Neural cell (in vitro differentiated cells): Measurements from ENCODE around the gene RGL3. TPM values are rescaled to one million over a fixed set of nuclear protein-coding genes. Genes with fewer than 3 reads are reported as not detected.
A peak's percentile ranks its signal among the peaks of the same experiment; 100 is the strongest.

Source experiments
- H2AFZ ChIP-seq: fragments of 200-600, 300-800 bp; sonication (generic), shearing (Covaris generic); 2 replicates; pipeline ENCODE4 v1.6.0; 2014; ENCODE audit warnings: low read depth, mild to moderate bottlenecking, antibody characterized with exemption, low read length, moderate library complexity
- H3F3A ChIP-seq: fragments of 200-600 bp; shearing (Covaris generic); 2 replicates; pipeline ENCODE4 v1.6.1; 2016; ENCODE audit warnings: mild to moderate bottlenecking, moderate library complexity, mixed read lengths, antibody characterized with exemption, low read length; ENCODE audit not compliant: insufficient read depth, poor library complexity, severe bottlenecking
- H3K27ac ChIP-seq: fragments of 200-600, 300-800 bp; sonication (generic), shearing (Covaris generic); 2 replicates; pipeline ENCODE4 v1.5.1; 2014; ENCODE audit warnings: mild to moderate bottlenecking, low read length, moderate library complexity
- H3K27me3 ChIP-seq: fragments of 300-800, 200-600 bp; sonication (generic), shearing (Covaris generic); 2 replicates; pipeline ENCODE4 v1.6.0; 2014; ENCODE audit warnings: mild to moderate bottlenecking, low read depth, low read length, moderate library complexity; ENCODE audit not compliant: insufficient read depth
- H3K36me3 ChIP-seq: fragments of 300-800, 200-600 bp; sonication (generic), shearing (Covaris generic); 2 replicates; pipeline ENCODE4 v1.5.1; 2014; ENCODE audit warnings: mild to moderate bottlenecking, antibody characterized with exemption, low read length, moderate library complexity; ENCODE audit not compliant: insufficient read depth
- H3K4me2 ChIP-seq: fragments of 300-800, 200-600 bp; sonication (generic), shearing (Covaris generic); 2 replicates; pipeline ENCODE4 v1.6.0; 2014; ENCODE audit warnings: mild to moderate bottlenecking, low read length
- H3K4me3 ChIP-seq: fragments of 300-800, 200-600 bp; sonication (generic), shearing (Covaris generic); 2 replicates; pipeline ENCODE4 v1.5.1; 2014; ENCODE audit warnings: mild to moderate bottlenecking, low read length, moderate library complexity
- H3K79me2 ChIP-seq: fragments of 200-600 bp; shearing (Covaris generic); replicated peaks from 2 replicates; pipeline ENCODE4 v1.6.0; 2014; ENCODE audit warnings: mild to moderate bottlenecking, low read length, moderate library complexity; ENCODE audit not compliant: insufficient read depth
- H3K9ac ChIP-seq: fragments of 300-800, 200-600 bp; sonication (generic), shearing (Covaris generic); 2 replicates; pipeline ENCODE4 v1.6.1; 2016; ENCODE audit warnings: mild to moderate bottlenecking, low read length, mixed read lengths
- H3K9me2 ChIP-seq: fragments of 200-600 bp; shearing (Covaris generic); 2 replicates; pipeline ENCODE4 v1.6.1; 2016; ENCODE audit warnings: mild to moderate bottlenecking, low read length, mixed read lengths; ENCODE audit not compliant: insufficient read depth
- H3K9me3 ChIP-seq: fragments of 200-600, 300-800 bp; sonication (generic), shearing (Covaris generic); 2 replicates; pipeline ENCODE4 v1.6.1; 2016; ENCODE audit warnings: mild to moderate bottlenecking, mixed run types, low read length, moderate library complexity, mixed read lengths
- H4K20me1 ChIP-seq: fragments of 200-600 bp; shearing (Covaris generic); 2 replicates; pipeline ENCODE4 v1.6.1; 2016; ENCODE audit warnings: mild to moderate bottlenecking, mixed run types; ENCODE audit not compliant: insufficient read depth
- EP300 ChIP-seq: fragments of 450-650 bp; conservative IDR thresholded peaks from 2 replicates; pipeline ENCODE4 v1.6.1; 2014; ENCODE audit warnings: antibody characterized with exemption, mild to moderate bottlenecking, moderate library complexity; ENCODE audit not compliant: poor library complexity, severe bottlenecking
- EZH2 ChIP-seq: fragments of 200-600, 300-800 bp; shearing (Covaris generic), sonication (generic); IDR thresholded peaks from 2 replicates; pipeline ENCODE4 v1.6.1; 2014; ENCODE audit warnings: antibody characterized with exemption, low read length, borderline replicate concordance, mild to moderate bottlenecking; ENCODE audit not compliant: insufficient read depth, poor library complexity, severe bottlenecking
- MXI1 ChIP-seq: fragments of 450-650 bp; conservative IDR thresholded peaks from 2 replicates; pipeline ENCODE4 v1.6.1; 2014; ENCODE audit warnings: antibody characterized with exemption, mild to moderate bottlenecking; ENCODE audit not compliant: poor library complexity, severe bottlenecking
- RAD21 ChIP-seq: fragments of 450-650 bp; conservative IDR thresholded peaks from 2 replicates; pipeline ENCODE4 v1.6.1; 2014; ENCODE audit warnings: antibody characterized with exemption, mild to moderate bottlenecking, moderate library complexity
- SMC3 ChIP-seq: fragments of 450-650 bp; conservative IDR thresholded peaks from 2 replicates; pipeline ENCODE4 v1.6.1; 2014; ENCODE audit warnings: antibody characterized with exemption, mild to moderate bottlenecking, moderate library complexity; ENCODE audit not compliant: poor library complexity
- polyA plus RNA-seq: library from polyadenylated mRNA; depleted of rRNA; stranded (reverse); fragments of >200 nt; gene quantifications from 2 replicates; pipeline ENCODE4 v1.2.3, GENCODE V29; 2014
- TF ChIP-seq, protein P1 (sequence below): IDR thresholded peaks from 2 replicates; pipeline ENCODE4 v1.6.1; 2012; ENCODE audit warnings: borderline replicate concordance
- TF ChIP-seq, protein P2 (sequence below): fragments of 450-650 bp; IDR thresholded peaks from 2 replicates; pipeline ENCODE4 v1.5.1; 2014; ENCODE audit warnings: antibody characterized with exemption, mild to moderate bottlenecking, moderate library complexity; ENCODE audit not compliant: poor library complexity, severe bottlenecking

The RGL3 gene
- polyA plus RNA-seq, 1 donor from 2014 or later, result not detected

DNA sequence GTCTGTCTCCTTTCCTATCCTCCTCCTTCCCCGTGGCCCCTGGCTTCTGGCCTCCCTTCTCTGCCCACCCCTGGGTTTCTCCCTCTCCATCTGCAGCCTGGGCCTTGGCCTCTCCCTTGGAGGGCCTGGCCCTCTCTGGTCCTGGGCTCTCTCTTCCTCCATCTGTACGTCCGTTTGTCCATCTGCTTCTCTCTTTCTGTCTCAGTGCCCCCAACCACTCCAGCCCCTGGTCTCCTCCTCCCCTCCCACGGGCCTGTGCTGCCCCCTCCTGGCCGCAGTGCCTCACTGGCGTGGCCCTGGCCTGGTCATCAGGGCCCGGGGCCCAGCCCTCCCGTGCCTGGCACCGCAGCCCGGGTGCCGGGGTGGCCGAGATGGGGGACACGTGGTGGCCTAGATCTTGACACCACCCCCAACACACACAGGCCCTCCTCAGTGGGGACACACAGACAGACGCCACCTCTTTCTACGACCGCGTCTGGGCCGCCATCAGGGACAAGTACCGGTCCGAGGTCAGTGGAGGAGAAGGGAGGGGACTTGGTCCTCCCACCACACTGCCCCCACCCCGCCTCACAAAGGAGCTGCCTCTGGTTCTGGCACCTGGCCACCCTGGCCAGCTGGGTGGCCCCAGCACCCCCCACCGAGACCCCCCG lies 27.7 kb upstream of the RGL3 start:
- H3K79me2 ChIP-seq, result no peaks in the 10 kb centered on the region
- no peak overlapping the region for H3K4me3 ChIP-seq
- peaks cover 3% of the 10 kb centered on the region for H3F3A ChIP-seq
- H3K9me2 ChIP-seq, result no peaks in the 10 kb centered on the region
- no peaks in the 10 kb centered on the region for H4K20me1 ChIP-seq
- no peaks in the 10 kb centered on the region for H3K9me3 ChIP-seq
- no peak overlapping the region for H2AFZ ChIP-seq
- no peak overlapping the region for H3K9ac ChIP-seq
- TF ChIP-seq, protein P1, sequence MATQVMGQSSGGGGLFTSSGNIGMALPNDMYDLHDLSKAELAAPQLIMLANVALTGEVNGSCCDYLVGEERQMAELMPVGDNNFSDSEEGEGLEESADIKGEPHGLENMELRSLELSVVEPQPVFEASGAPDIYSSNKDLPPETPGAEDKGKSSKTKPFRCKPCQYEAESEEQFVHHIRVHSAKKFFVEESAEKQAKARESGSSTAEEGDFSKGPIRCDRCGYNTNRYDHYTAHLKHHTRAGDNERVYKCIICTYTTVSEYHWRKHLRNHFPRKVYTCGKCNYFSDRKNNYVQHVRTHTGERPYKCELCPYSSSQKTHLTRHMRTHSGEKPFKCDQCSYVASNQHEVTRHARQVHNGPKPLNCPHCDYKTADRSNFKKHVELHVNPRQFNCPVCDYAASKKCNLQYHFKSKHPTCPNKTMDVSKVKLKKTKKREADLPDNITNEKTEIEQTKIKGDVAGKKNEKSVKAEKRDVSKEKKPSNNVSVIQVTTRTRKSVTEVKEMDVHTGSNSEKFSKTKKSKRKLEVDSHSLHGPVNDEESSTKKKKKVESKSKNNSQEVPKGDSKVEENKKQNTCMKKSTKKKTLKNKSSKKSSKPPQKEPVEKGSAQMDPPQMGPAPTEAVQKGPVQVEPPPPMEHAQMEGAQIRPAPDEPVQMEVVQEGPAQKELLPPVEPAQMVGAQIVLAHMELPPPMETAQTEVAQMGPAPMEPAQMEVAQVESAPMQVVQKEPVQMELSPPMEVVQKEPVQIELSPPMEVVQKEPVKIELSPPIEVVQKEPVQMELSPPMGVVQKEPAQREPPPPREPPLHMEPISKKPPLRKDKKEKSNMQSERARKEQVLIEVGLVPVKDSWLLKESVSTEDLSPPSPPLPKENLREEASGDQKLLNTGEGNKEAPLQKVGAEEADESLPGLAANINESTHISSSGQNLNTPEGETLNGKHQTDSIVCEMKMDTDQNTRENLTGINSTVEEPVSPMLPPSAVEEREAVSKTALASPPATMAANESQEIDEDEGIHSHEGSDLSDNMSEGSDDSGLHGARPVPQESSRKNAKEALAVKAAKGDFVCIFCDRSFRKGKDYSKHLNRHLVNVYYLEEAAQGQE, result no peak
- TF ChIP-seq EP300 (no peak), SMC3 (peak; percentile 66), MXI1 (no peak), RAD21 (peak; percentile 70), EZH2 (no peak)
- TF ChIP-seq, protein P2, sequence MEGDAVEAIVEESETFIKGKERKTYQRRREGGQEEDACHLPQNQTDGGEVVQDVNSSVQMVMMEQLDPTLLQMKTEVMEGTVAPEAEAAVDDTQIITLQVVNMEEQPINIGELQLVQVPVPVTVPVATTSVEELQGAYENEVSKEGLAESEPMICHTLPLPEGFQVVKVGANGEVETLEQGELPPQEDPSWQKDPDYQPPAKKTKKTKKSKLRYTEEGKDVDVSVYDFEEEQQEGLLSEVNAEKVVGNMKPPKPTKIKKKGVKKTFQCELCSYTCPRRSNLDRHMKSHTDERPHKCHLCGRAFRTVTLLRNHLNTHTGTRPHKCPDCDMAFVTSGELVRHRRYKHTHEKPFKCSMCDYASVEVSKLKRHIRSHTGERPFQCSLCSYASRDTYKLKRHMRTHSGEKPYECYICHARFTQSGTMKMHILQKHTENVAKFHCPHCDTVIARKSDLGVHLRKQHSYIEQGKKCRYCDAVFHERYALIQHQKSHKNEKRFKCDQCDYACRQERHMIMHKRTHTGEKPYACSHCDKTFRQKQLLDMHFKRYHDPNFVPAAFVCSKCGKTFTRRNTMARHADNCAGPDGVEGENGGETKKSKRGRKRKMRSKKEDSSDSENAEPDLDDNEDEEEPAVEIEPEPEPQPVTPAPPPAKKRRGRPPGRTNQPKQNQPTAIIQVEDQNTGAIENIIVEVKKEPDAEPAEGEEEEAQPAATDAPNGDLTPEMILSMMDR, result peak; percentile 69
- no peak overlapping the region for H3K27ac ChIP-seq
- H3K4me2 ChIP-seq, result no peak overlapping the region
- H3K27me3 ChIP-seq, result no peaks in the 10 kb centered on the region
- no peaks in the 10 kb centered on the region for H3K36me3 ChIP-seq

DNA sequence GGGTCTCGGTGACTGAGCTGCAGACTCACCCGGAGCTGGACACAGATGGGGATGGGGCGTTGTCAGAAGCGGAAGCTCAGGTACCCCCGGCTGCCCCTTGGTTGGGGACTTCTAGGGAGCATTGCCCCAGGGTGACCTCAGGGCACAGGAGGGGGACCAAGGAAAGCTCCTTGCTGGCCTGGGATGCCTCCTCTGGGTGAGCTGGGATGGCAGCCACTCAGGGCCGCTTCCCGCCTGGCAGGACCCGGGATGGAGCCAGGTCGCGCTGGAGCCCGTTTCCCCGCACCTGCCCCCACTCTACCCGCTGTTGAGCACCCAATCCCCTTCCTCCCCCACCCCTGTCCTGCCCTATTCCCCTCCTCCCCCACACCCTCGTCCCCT lies 27.1 kb upstream of the RGL3 start:
- H3K36me3 ChIP-seq, result no peaks in the 10 kb centered on the region
- no peaks in the 10 kb centered on the region for H3K9me2 ChIP-seq
- peaks cover 3% of the 10 kb centered on the region for H3F3A ChIP-seq
- H4K20me1 ChIP-seq, result no peaks in the 10 kb centered on the region
- TF ChIP-seq, protein P2, result no peak
- H3K79me2 ChIP-seq, result no peaks in the 10 kb centered on the region
- no peaks in the 10 kb centered on the region for H3K27me3 ChIP-seq
- H3K4me3 ChIP-seq, result no peak overlapping the region
- H3K9ac ChIP-seq, result no peak overlapping the region
- no peak overlapping the region for H2AFZ ChIP-seq
- H3K4me2 ChIP-seq, result no peak overlapping the region
- H3K27ac ChIP-seq, result no peak overlapping the region
- no peaks in the 10 kb centered on the region for H3K9me3 ChIP-seq
